Subcutaneous adipose tissue (tissue), 4 donors: ENCODE data around the gene HGFAC. TPM values are rescaled to one million over a fixed set of nuclear protein-coding genes. Genes with fewer than 3 reads are reported as not detected.

Experiments
- total RNA-seq, 4 donors: library from RNA; depleted of rRNA; stranded (reverse); fragments of >200 nt; gene quantifications; one replicate each; pipeline ENCODE4 v1.1.0, GENCODE V29; 2016
- TF ChIP-seq, protein P1 (sequence below): fragments of 450-650 bp; IDR thresholded peaks from one replicate; pipeline ENCODE4 v1.5.1; 2016; ENCODE audit warnings: low read depth, mild to moderate bottlenecking, control low read depth, antibody characterized with exemption, moderate library complexity

Gene HGFAC
- total RNA-seq, 4 donors from 2014 or later, result not detected

DNA sequence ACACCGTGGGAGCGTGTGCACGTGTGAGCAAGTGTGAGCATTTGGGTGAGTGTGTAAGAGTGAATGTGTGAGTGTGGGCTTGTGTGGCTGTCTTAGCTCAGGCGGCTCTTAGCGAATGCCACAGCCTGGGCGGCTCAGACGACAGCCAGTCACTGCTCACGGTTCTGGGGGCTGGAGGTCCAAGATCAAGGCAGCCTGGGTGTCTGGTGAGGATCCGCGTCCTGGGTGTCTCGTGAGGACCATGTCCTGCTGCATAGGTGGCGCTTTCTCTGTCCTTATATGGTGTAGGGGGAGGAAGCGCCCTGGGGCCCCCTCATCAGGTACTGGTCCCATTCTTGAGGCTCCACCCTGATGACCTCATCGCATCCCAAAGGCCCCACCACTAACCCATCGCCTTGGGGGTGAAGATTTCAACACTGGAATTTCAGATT, 25.8 kb downstream of the HGFAC start:
- TF ChIP-seq, protein P1, sequence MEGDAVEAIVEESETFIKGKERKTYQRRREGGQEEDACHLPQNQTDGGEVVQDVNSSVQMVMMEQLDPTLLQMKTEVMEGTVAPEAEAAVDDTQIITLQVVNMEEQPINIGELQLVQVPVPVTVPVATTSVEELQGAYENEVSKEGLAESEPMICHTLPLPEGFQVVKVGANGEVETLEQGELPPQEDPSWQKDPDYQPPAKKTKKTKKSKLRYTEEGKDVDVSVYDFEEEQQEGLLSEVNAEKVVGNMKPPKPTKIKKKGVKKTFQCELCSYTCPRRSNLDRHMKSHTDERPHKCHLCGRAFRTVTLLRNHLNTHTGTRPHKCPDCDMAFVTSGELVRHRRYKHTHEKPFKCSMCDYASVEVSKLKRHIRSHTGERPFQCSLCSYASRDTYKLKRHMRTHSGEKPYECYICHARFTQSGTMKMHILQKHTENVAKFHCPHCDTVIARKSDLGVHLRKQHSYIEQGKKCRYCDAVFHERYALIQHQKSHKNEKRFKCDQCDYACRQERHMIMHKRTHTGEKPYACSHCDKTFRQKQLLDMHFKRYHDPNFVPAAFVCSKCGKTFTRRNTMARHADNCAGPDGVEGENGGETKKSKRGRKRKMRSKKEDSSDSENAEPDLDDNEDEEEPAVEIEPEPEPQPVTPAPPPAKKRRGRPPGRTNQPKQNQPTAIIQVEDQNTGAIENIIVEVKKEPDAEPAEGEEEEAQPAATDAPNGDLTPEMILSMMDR, result no peak

DNA sequence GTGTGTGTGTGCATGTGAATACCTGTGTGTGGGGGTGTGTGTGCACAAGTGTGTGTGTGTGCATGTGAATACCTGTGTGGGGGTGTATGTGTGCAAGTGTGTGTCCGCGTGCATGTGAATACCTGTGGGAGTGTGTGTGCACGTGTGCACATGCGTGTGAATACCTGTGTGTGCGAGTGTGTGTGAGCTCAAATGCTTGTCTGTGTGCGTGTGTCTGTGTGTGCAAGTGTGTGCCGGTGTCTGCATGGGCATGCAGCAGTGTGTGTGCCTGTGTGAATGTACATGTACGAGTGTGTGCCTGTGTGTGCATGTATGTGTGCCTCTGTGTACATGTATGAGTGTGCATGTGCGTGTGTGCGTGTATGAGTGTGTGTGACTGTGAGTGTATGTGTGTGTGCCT, 26.4 kb downstream of the HGFAC start:
- TF ChIP-seq, protein P1, result no peak

DNA sequence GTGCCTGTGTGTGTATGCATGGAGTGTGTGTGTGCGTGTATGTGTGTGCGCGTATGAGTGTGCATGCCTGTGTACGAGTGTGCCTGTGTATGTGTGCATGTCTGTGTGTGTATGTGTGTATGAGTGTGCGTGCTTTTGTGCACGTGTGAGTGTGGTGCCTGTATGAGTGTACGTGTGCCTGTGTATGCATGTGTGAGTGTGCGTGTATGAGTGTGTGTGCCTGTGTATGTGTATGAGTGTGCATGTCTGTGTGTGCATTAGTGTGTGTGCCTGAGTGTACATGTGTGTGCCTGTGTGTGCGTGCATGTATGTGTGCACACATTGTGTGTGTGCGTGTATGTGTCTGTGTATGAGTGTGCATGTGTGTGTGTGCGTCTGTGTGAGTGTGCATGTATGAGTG, 27.0 kb downstream of the HGFAC start:
- TF ChIP-seq, protein P1, result no peak

DNA sequence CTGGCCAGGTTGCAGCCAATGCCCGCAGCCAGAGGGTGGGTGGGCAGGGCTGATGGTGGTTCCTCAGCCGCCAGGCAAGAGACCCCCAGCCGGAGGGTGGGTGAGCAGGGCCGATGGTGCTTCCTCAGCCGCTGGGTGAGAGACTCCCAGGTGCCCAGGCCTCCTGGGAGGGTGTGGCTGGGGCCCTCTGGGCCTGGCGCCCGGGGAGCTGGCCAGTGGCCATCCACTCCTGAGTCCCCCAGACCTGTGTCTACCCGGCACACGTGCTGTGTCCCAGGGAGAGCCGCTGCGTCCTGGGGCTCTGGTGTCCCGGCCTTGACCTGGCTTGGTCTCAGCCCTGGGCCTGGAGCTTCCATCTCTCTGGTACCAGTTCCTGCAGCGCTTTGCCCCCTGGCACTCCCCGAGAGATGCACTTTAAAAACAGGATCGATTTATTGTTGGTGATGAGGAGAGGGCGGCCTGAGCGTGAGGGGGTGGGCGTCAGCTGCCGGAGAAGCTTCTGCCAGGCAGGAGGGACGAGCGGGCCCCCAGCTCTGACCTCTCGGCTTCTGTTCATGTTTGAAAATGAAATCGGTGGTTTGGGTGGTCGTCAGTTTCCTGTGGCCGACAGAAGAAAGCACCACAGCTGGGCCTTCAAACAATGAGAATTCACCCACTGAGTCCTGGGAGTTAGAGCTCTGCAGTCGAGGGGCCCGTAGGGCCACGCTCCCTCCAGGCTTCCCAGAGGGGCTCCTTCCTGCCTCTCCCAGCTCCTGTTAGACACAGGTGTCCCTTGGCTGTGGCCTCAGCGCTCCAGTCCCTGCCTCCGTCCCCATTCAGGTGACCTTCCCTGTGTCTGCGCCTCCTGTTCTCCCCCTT, 27.8 kb downstream of the HGFAC start:
- TF ChIP-seq, protein P1, result no peak

DNA sequence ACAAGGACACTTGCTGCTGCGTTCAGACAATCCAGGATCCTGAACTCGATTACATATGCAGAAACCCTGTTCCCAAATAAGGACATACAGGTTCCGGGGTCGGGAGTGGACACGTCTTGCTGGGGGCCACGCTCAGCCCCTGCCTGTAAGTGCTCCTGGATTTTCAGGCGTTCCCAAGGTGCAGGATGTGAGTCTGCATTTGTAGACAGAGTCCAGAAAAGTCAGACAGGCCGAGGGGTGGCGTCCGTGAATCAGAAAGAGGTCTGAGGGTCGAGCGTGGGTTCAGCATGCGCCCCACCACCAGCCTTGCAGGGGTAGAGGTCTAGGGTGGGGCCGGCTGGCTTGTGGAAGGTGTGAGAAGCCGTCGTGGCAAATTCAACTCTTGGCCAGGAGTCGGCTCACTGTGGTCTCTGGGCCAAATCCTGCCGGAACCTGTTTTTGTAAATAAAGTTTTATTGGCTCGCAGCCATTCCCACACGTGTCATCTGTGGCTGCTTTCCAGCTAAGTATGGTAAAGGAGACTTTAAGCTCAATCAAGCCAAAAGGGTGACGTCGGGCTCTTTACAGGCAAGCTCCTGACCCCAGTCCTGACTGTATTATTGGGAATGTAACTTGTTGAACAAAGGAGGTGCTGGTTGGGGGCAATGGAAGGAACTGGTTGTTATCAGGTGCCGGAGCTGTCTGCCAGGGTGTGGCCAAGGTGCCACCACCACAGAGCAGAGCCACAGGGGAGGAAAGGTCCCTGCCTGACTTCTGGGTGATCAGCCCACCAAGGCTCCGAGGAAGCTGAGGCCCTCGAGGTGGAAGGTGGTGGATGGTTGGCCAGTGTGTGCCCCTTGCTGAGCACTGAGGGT, 28.7 kb downstream of the HGFAC start:
- TF ChIP-seq, protein P1, result no peak

DNA sequence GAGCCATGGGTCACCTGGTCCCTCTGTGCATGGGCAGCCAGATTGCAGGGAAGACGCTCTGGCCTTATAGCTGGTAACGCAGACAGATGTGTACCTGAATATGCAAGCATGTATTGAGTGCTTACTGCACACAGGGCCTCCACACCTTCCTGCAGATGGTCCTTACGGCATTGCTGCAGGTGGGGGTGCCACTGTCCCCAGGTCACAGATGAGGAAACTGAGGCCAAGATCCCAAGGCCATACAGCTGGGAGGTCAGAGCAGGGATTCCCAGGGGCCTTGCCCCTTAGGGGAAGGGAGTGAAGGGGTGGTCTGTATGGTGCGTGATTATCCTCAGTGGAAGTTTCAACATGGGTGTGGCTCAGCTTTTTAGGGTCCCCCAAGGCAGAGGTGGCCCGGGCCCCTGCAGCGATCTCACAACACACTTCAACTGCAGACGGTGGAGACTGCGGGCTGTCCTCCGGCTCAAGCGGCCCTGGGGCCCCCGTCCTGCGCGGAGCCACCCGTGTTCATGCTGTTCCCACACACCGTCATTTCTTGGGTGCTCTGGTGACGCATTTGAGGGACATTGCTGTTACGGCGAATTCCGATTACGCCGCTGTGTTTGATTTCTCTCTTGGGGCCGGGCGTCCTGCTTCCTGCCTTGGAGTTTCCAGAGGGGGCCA, 29.5 kb downstream of the HGFAC start:
- TF ChIP-seq, protein P1, result no peak
